A549 (cell line): Measurements from ENCODE around the gene CACNA1E. TPM values are rescaled to one million over a fixed set of nuclear protein-coding genes. Genes with fewer than 3 reads are reported as not detected.

Source experiments
- ATAC-seq, 2 experiments: fragments of 200-7000 bp in 1 of 2; fragments of >200 bp in 1 of 2; cut with Nextera tagmentation in 1 of 2; cut with Tn5 transposase in 1 of 2; 3 replicates each; pipeline versions ENCODE4 v1.8.0 to v1.9.1; 2018 to 2020; ENCODE audit warnings: mild to moderate bottlenecking in 1 of 2, moderate library complexity in 1 of 2
- CTCF ChIA-PET: fragments of 300-600 bp; sonication (Branson Sonifier 250); formaldehyde crosslinking; extraction: SDS; loops from one replicate; lab custom pipeline; 2021; ENCODE audit warnings: antibody characterized with exemption, inconsistent platforms; lab: Yijun Ruan, JAX
- POLR2A ChIA-PET: fragments of 350-600 bp; formaldehyde crosslinking; extraction: SDS; loops from one replicate; lab custom pipeline; 2021; ENCODE audit warnings: antibody characterized with exemption, inconsistent platforms; lab: Yijun Ruan, JAX
- DNase-seq, 2 experiments: peaks; one replicate each; pipeline versions ENCODE4 v3.0.0 to v3.0.0-alpha.2; 2011 to 2016; ENCODE audit warnings: low read depth in 1 of 2, low spot score in 1 of 2
- FAIRE-seq: peaks from 2 replicates; lab custom pipeline; 2011; peaks lifted over from hg19 to GRCh38; lab: Jason Lieb, UNC
- H3K27ac ChIP-seq, 2 experiments: fragments of >200 bp; sonication (Bioruptor Twin); formaldehyde crosslinking; 3 replicates each; pipeline ENCODE4 v1.5.1; 2016 to 2017
- H3K4me1 ChIP-seq: fragments of >200 bp; sonication (Bioruptor Twin); formaldehyde crosslinking; 3 replicates; pipeline ENCODE4 v1.6.1; 2016
- H3K4me2 ChIP-seq: fragments of >200 bp; sonication (Bioruptor Twin); formaldehyde crosslinking; 3 replicates; pipeline ENCODE4 v1.6.1; 2016
- H3K4me3 ChIP-seq: fragments of >200 bp; sonication (Bioruptor Twin); formaldehyde crosslinking; 3 replicates; pipeline ENCODE4 v1.5.1; 2016
- H3K9me3 ChIP-seq: fragments of >200 bp; sonication (Bioruptor Twin); formaldehyde crosslinking; 3 replicates; pipeline ENCODE4 v1.6.1; 2016
- CBX8 ChIP-seq: fragments of 200-600 bp; sonication (generic); IDR thresholded peaks from 2 replicates; pipeline ENCODE4 v1.6.1; 2016
- CEBPB ChIP-seq, 2 experiments: fragments of >200 bp in 1 of 2; sonication (Bioruptor Twin) in 1 of 2; formaldehyde crosslinking in 1 of 2; IDR thresholded peaks; 2 replicates each; pipeline ENCODE4 v1.6.1; 2012 to 2016
- EHF ChIP-seq: fragments of 250-450 bp; sonication (Bioruptor Pico); IDR thresholded peaks from 2 replicates; pipeline ENCODE4 v1.5.0; 2020; ENCODE audit warnings: mild to moderate bottlenecking
- EP300 ChIP-seq, 2 experiments: fragments of >200 bp; sonication (Bioruptor Twin); formaldehyde crosslinking; IDR thresholded peaks; 2 replicates in 1 of 2; 3 replicates in 1 of 2; pipeline ENCODE4 v1.6.1; 2016 to 2017
- ESRRA ChIP-seq: fragments of 150-350 bp; IDR thresholded peaks from 2 replicates; pipeline ENCODE4 v1.6.1; 2014; ENCODE audit warnings: mild to moderate bottlenecking, low read length, borderline replicate concordance
- FOSB ChIP-seq: fragments of 250-450 bp; sonication (Bioruptor Pico); IDR thresholded peaks from 2 replicates; pipeline ENCODE4 v1.5.0; 2020; ENCODE audit warnings: mild to moderate bottlenecking, moderate library complexity
- HDAC2 ChIP-seq: fragments of 200-600 bp; sonication (generic); IDR thresholded peaks from 2 replicates; pipeline ENCODE4 v1.6.1; 2016
- JUNB ChIP-seq: fragments of >200 bp; sonication (Bioruptor Twin); formaldehyde crosslinking; IDR thresholded peaks from 2 replicates; pipeline ENCODE4 v1.6.1; 2016
- KDM1A ChIP-seq: fragments of 200-600 bp; sonication (generic); IDR thresholded peaks from 2 replicates; pipeline ENCODE4 v1.6.1; 2016; ENCODE audit warnings: low read depth, mild to moderate bottlenecking
- MAFK ChIP-seq: fragments of 450-650 bp; IDR thresholded peaks from 2 replicates; pipeline ENCODE4 v1.6.1; 2014; ENCODE audit not compliant: partially characterized antibody
- NFE2L2 ChIP-seq: fragments of 150-350 bp; conservative IDR thresholded peaks from 2 replicates; pipeline ENCODE4 v1.6.1; 2014; ENCODE audit warnings: low read length
- PHF8 ChIP-seq: fragments of 200-600 bp; sonication (generic); IDR thresholded peaks from 2 replicates; pipeline ENCODE4 v1.6.1; 2016; ENCODE audit warnings: low read depth, mild to moderate bottlenecking, antibody characterized with exemption, moderate library complexity, borderline replicate concordance
- RAD21 ChIP-seq, 2 experiments: fragments of >200 bp in 1 of 2; sonication (Bioruptor Twin) in 1 of 2; formaldehyde crosslinking in 1 of 2; IDR thresholded peaks in 1 of 2; conservative IDR thresholded peaks in 1 of 2; 2 replicates in 1 of 2; 3 replicates in 1 of 2; pipeline ENCODE4 v1.6.1; 2012 to 2018; ENCODE audit warnings: inconsistent platforms in 1 of 2
- RCOR1 ChIP-seq: fragments of 150-350 bp; IDR thresholded peaks from 2 replicates; pipeline ENCODE4 v1.6.1; 2014; ENCODE audit warnings: antibody characterized with exemption, low read length, low read depth
- RFX5 ChIP-seq: fragments of 450-650 bp; IDR thresholded peaks from 2 replicates; pipeline ENCODE4 v1.7.1; 2014; ENCODE audit warnings: antibody characterized with exemption, mild to moderate bottlenecking, moderate library complexity
- TFCP2L1 ChIP-seq: fragments of 250-450 bp; sonication (Bioruptor Pico); IDR thresholded peaks from 2 replicates; pipeline ENCODE4 v1.5.0; 2021; ENCODE audit warnings: mild to moderate bottlenecking
- TP53 ChIP-seq: fragments of 250-450 bp; sonication (Bioruptor Pico); IDR thresholded peaks from 2 replicates; pipeline ENCODE4 v1.5.0; 2021; ENCODE audit warnings: mild to moderate bottlenecking, moderate library complexity
- ZSCAN20 ChIP-seq: fragments of 250-450 bp; sonication (Bioruptor Pico); IDR thresholded peaks from 2 replicates; pipeline ENCODE4 v1.8.0; 2022; ENCODE audit warnings: mild to moderate bottlenecking, moderate library complexity
- WGBS: methylation state at CpG from one replicate; pipeline ENCODE4 v1.1.6; 2017; ENCODE audit errors: missing lambda C conversion rate; 5-methylcytosine and 5-hydroxymethylcytosine counted together
- polyA plus RNA-seq, 4 experiments: library from polyadenylated mRNA; depleted of rRNA in 3 of 4; stranded (reverse); fragments of >200 nt; fragmentation: RNase III in 1 of 4; extraction: RNeasy Plus Mini Kit Qiagen cat#74134 plus additional on column Dnase treatment in 1 of 4; gene quantifications; 2 replicates in 3 of 4; 3 replicates in 1 of 4; pipeline ENCODE4 v1.2.3, GENCODE V29; 2011 to 2017
- TF ChIP-seq, protein P1 (sequence below): IDR thresholded peaks from 2 replicates; pipeline ENCODE4 v1.6.1; 2012
- TF ChIP-seq, protein P2 (sequence below): fragments of 250-450 bp; sonication (Bioruptor Pico); IDR thresholded peaks from 2 replicates; pipeline ENCODE4 v1.5.0; 2021; ENCODE audit warnings: mild to moderate bottlenecking, moderate library complexity, borderline replicate concordance
- TF ChIP-seq, protein P3 (sequence below): fragments of 250-450 bp; sonication (Bioruptor Pico); IDR thresholded peaks from 2 replicates; pipeline ENCODE4 v1.5.0; 2020; ENCODE audit warnings: low read depth, mild to moderate bottlenecking, moderate library complexity
- TF ChIP-seq, protein P4 (sequence below): fragments of >200 bp; sonication (Bioruptor Twin); formaldehyde crosslinking; IDR thresholded peaks from 3 replicates; pipeline ENCODE4 v1.6.1; 2016

Gene CACNA1E
- polyA plus RNA-seq, 2 of the 4 experiments (the other 2 are of a cell fraction) = 0.01 TPM; not detected in 1

DNA sequence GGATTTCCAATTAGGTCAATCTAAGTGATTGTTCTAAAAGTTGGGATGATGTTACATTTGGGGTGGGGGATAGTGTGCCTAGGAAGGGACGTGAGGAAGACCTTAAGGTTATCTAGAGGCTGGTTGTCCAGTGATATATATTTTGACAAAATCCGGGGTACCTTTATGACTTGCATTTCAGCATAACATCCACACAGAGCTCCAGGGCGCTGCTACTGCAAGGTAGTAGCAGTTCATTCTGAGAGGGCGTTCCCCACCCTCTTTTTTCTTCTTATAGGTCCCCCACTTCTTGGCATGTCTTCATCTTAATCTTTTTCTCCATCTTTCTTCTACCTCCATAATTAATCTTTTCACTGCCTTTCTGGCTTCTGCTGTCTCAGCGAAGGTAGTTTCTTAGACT is 161.9 kb downstream of the CACNA1E start:
- DNase-seq (no peak), ATAC-seq (peak; percentile 50 to 60; a peak in 2 of 6 replicates), FAIRE-seq (no peak)
- no peak overlapping the region for H3K4me3 ChIP-seq
- H3K9me3 ChIP-seq = no peaks in the 10 kb centered on the region
- ChIA-PET POLR2A (no interaction called here), CTCF (no interaction called here)
- no peaks in the 10 kb centered on the region for H3K4me1 ChIP-seq
- H3K27ac ChIP-seq = no peak overlapping the region
- TF ChIP-seq, protein P1, sequence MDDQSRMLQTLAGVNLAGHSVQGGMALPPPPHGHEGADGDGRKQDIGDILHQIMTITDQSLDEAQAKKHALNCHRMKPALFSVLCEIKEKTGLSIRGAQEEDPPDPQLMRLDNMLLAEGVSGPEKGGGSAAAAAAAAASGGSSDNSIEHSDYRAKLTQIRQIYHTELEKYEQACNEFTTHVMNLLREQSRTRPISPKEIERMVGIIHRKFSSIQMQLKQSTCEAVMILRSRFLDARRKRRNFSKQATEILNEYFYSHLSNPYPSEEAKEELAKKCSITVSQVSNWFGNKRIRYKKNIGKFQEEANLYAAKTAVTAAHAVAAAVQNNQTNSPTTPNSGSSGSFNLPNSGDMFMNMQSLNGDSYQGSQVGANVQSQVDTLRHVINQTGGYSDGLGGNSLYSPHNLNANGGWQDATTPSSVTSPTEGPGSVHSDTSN = no peak
- TF ChIP-seq RFX5 = no peak
- no peak for TF ChIP-seq ZSCAN20 (CRISPR knock-in tag)
- TF ChIP-seq JUNB = no peak
- TF ChIP-seq, protein P2, sequence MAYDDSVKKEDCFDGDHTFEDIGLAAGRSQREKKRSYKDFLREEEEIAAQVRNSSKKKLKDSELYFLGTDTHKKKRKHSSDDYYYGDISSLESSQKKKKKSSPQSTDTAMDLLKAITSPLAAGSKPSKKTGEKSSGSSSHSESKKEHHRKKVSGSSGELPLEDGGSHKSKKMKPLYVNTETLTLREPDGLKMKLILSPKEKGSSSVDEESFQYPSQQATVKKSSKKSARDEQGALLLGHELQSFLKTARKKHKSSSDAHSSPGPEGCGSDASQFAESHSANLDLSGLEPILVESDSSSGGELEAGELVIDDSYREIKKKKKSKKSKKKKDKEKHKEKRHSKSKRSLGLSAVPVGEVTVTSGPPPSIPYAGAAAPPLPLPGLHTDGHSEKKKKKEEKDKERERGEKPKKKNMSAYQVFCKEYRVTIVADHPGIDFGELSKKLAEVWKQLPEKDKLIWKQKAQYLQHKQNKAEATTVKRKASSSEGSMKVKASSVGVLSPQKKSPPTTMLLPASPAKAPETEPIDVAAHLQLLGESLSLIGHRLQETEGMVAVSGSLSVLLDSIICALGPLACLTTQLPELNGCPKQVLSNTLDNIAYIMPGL (CRISPR knock-in tag) = no peak
- no peak for TF ChIP-seq ESRRA
- TF ChIP-seq TFCP2L1 (CRISPR knock-in tag) = no peak
- TF ChIP-seq HDAC2 = no peak
- TF ChIP-seq, protein P3, sequence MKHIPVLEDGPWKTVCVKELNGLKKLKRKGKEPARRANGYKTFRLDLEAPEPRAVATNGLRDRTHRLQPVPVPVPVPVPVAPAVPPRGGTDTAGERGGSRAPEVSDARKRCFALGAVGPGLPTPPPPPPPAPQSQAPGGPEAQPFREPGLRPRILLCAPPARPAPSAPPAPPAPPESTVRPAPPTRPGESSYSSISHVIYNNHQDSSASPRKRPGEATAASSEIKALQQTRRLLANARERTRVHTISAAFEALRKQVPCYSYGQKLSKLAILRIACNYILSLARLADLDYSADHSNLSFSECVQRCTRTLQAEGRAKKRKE (CRISPR knock-in tag) = no peak
- TF ChIP-seq MAFK = no peak
- TF ChIP-seq KDM1A = no peak
- TF ChIP-seq CBX8 = no peak
- TF ChIP-seq, protein P4, sequence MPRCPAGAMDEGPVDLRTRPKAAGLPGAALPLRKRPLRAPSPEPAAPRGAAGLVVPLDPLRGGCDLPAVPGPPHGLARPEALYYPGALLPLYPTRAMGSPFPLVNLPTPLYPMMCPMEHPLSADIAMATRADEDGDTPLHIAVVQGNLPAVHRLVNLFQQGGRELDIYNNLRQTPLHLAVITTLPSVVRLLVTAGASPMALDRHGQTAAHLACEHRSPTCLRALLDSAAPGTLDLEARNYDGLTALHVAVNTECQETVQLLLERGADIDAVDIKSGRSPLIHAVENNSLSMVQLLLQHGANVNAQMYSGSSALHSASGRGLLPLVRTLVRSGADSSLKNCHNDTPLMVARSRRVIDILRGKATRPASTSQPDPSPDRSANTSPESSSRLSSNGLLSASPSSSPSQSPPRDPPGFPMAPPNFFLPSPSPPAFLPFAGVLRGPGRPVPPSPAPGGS = no peak
- no peak for TF ChIP-seq PHF8
- 1% methylated on average over 5 of the region's 5 CpGs for WGBS
- H3K4me2 ChIP-seq = no peak overlapping the region

DNA sequence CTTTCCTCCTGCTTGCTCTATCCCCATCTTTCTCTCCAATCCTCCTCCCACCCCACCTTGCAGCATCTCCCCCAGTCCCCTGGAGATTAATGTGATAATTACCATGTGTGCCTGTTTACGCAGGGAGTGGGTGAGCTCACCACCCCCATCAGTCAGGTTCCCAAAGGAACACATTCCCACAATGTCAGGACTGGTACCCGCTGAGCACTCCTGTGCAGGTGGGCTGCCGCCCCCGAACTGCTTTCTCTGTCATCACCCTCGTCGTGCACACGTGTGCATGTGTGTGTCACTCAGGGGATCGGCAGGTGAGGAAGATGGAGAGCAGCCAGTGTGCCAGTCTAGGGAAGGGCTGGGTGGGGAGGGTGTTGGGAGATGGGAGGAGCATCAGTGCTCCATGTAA is 163.4 kb downstream of the CACNA1E start:
- ChIA-PET CTCF (interaction anchor here (1.4 kb wide), 1 partner anchor 11 kb away, joined by 3 read pairs; no protein-coding TSS in a partner anchor), POLR2A (no interaction called here)
- Histone ChIP-seq H3K9me3 (no peaks in the 10 kb centered on the region), H3K4me3 (no peak overlapping the region), H3K27ac (no peak overlapping the region), H3K4me2 (no peak overlapping the region), H3K4me1 (no peaks in the 10 kb centered on the region)
- TF ChIP-seq EP300 (IDR thresholded peaks at IDR 0.05) = no peak
- no peak for TF ChIP-seq RFX5
- TF ChIP-seq, protein P3 (CRISPR knock-in tag) = no peak
- TF ChIP-seq TP53 (CRISPR knock-in tag) = no peak
- TF ChIP-seq CEBPB (IDR thresholded peaks at IDR 0.05) = no peak
- TF ChIP-seq, protein P4 = no peak
- TF ChIP-seq ZSCAN20 (CRISPR knock-in tag) = no peak
- TF ChIP-seq EHF (CRISPR knock-in tag) = no peak
- no peak for TF ChIP-seq ESRRA
- no peak for TF ChIP-seq RCOR1
- no peak for TF ChIP-seq RAD21 (conservative IDR thresholded peaks at IDR 0.05 in 1 of 2, IDR thresholded peaks at IDR 0.05 in 1 of 2)
- TF ChIP-seq FOSB (CRISPR knock-in tag) = no peak
- TF ChIP-seq NFE2L2 = no peak
- DNase-seq (no peak), FAIRE-seq (no peak), ATAC-seq (no peak)
- 25% methylated on average over 1 of the region's 8 CpGs for WGBS
